ENCODE measurements around the gene POLK.

POLK gene

DNA sequence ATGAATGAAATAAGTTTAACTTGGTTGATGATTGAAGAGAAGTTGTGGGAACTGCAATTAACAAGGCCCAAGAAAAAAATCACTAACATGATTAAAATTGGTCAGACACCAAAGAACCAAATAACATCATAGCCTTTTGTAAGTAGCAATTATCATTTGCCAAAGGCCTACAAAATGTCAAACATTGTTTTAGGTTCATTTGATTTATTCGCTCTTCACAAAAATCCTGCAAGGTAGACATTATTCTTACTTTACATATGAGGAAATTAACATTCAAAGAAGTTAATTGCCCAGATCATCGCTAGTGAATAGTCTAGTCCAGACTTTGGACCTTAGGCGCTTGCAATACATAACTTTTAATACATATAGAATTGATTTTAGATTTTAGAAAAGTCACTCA, 2.6 kb downstream of the POLK start:
- no peak for DNase-seq (ENCODE audit: low read depth, low spot score)
- CTCF ChIA-PET, result no interaction called here
- no peak overlapping the region for H3K4me3 ChIP-seq (ENCODE audit: low read depth, low read length)
- no peak for TF ChIP-seq CTCF (IDR thresholded peaks at IDR 0.05; ENCODE audit: insufficient read depth, low read length, missing control alignments)
- POLR2A ChIA-PET, result no interaction called here

DNA sequence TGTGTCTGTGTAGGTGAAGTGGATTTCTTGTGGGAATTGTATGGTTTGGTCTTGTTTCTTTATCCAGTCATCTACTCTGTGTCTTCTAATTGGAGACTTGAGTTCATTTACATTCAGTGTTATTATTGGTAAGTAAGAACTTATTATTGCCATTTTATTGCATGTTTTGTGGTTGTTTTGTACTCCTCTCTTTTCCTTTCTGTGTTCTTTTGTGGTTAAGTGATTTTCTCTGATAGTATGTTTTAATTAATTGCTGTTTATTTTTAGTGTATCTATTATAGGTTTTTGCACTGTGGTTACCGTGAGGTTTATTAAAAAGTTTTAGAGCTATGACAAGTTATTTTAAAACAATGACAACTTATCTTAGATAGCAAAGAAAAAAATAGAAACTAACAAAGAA, 8.1 kb downstream of the POLK start:
- no peak overlapping the region for H3K4me3 ChIP-seq (ENCODE audit: low read depth, low read length)
- CTCF ChIA-PET, result no interaction called here
- POLR2A ChIA-PET, result no interaction called here
- TF ChIP-seq CTCF (IDR thresholded peaks at IDR 0.05; ENCODE audit: insufficient read depth, low read length, missing control alignments), result no peak
- DNase-seq (ENCODE audit: low read depth, low spot score), result no peak

- DNase-seq (ENCODE audit: low read depth, low spot score), result no peak
- H3K4me3 ChIP-seq (ENCODE audit: low read depth, low read length), result no peak overlapping the region
- CTCF ChIA-PET, result interaction anchor here (1.6 kb wide), 1 partner anchor 160 kb away, joined by 7 read pairs; no protein-coding TSS in a partner anchor
- POLR2A ChIA-PET, result no interaction called here
- no peak for TF ChIP-seq CTCF (IDR thresholded peaks at IDR 0.05; ENCODE audit: insufficient read depth, low read length, missing control alignments)
Measured at GRCh38 chr5:75521195-75521594, 9.5 kb downstream of the POLK start.

DNA sequence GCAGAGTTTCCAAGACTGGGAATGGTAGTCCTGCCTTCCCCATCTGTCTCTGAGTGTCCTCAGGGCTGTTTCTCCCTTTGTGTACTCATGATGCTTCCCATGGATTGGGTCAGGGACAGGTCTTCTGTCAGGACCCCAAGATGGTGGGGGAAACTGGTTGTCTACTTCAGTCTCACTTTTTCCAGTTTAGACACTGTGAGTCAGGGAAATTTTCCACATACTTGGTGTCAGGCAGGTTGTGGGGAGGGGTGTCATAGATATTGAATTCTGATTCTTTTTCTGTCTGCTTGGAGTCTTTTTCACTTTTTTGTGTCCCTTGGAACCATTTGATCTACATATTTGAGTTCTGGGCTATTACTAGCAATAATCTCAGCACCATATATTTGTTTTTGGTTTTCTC, 10.3 kb downstream of the POLK start:
- no peak for TF ChIP-seq CTCF (IDR thresholded peaks at IDR 0.05; ENCODE audit: insufficient read depth, low read length, missing control alignments)
- DNase-seq (ENCODE audit: low read depth, low spot score), result no peak
- H3K4me3 ChIP-seq (ENCODE audit: low read depth, low read length), result no peak overlapping the region
- POLR2A ChIA-PET, result no interaction called here
- CTCF ChIA-PET, result no interaction called here

- ChIA-PET CTCF (no interaction called here), POLR2A (no interaction called here)
- no peak for DNase-seq (ENCODE audit: low read depth, low spot score)
Measured at GRCh38 chr5:75522542-75522941, 10.9 kb downstream of the POLK start.

GRCh38 chr5:75523275-75523674, 11.6 kb downstream of the POLK start:
- POLR2A ChIA-PET, result no interaction called here
- CTCF ChIA-PET, result no interaction called here
- TF ChIP-seq CTCF (IDR thresholded peaks at IDR 0.05; ENCODE audit: insufficient read depth, low read length, missing control alignments), result no peak
- no peak overlapping the region for H3K4me3 ChIP-seq (ENCODE audit: low read depth, low read length)
- DNase-seq (ENCODE audit: low read depth, low spot score), result no peak

More at GRCh38 chr5:75522542-75522941, 10.9 kb downstream of the POLK start:
- no peak overlapping the region for H3K4me3 ChIP-seq (ENCODE audit: low read depth, low read length)
- TF ChIP-seq CTCF (IDR thresholded peaks at IDR 0.05; ENCODE audit: insufficient read depth, low read length, missing control alignments), result no peak

All from AG04449 (cell line).